Activated CD4-positive, alpha-beta T cell treated with anti-CD3 and anti-CD28 coated beads, Interleukin-2, amount 50 U/mL, for 48 hours (primary cell): ENCODE data around the gene TADA2B.

Experiments used
- DNase-seq, 2 experiments: peaks; one replicate each; pipeline ENCODE4 v3.0.0-alpha.2; 2020

Gene TADA2B

DNA sequence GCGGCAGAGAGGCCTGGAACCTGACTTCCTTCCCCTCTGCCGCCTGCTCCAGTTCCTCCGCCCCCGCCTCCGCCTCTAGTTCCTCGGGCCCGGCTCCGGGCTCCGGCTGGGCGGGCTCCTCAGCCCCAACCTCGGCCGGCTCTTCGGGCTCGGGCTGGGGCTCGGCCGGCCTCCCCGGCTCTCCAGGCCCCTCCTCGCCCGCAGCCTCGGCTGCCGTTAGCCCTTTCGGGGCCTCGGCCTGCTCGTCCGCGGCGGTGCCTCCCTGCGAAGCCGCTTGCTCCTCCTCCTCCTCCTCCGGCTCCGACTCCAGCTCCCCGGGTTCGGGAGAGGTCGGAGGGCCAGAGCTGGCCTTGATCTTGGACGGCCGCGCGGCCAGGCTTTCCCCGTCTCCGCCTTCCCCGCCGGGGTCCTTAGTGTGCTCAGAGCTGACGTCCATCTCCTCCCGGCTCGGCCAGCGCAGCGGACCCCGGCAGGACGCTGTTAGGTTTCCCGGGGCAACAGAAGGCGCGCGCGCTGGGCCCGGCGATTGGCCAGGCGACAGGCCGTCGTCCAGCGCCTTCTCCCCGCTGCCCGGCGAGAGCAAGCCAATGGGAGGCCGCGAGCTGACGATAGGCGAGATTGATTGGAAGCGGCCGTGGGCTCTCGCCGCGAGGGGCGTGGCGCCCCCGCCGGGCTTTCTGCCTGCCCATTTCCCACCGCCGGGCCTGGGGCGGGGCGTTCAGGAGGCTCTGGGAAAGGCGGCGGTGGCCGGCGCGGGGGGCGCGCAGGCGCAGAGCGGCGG, 479 bp upstream of the TADA2B start:
- DNase-seq, result peak; percentile 93 to 95

DNA sequence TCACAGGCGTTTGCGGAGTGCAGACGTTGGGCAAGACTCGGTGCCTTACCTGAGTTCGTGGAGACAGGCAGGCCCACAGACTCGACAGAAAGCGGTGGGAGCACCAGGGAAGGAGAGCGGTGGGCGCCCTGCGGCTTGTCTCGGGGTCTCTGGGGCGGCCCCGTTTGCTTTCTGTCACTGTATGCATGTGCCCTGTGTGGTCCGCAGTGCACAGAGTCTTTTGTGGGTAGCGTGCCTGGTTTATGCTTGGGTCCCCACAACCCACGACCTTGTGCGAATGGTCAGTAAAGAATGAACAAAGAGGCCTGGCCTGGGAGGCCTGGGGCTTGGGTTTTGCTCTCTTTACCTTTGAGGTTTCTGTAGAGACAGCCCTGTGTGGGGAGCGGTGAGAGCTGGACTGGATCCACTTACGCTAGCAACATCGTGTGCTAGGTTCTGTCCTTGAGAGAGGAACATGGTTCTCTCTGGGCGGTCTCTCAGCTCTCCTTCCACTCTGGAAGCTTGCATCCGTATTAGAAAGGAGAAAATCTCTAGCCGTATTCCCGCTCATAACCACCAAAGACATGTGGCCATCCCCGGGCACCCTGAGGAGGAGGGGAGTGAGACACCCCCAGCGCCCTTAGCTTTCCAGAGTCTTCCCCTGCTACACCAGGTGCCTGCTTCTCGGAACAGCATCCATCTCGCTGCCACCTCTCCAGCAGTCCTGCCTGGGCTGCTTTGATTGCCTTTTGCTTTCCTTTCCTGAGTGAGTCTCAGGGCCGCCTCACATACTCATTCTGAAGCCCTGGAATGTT, 1.2 kb downstream of the TADA2B start:
- DNase-seq, result no peak

DNA sequence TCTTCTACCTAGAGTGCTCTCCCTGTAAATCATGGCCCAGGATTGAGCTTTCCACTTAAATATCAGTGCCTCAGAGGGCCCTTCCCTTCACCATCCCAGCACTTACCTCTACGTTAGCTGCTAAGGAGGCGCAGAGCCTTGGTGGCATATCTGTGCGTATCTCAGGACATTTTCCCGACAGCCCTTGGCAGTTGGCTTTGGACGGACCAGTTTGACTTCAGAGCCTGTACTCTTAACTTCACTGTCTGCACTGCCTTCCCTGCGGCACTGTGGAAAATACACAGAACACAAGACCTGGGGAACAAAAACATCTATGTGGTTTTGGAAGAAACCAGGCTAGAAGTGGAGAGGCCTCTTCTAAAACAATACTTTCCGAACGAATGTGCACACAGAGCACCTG, 2.4 kb downstream of the TADA2B start:
- no peak for DNase-seq

DNA sequence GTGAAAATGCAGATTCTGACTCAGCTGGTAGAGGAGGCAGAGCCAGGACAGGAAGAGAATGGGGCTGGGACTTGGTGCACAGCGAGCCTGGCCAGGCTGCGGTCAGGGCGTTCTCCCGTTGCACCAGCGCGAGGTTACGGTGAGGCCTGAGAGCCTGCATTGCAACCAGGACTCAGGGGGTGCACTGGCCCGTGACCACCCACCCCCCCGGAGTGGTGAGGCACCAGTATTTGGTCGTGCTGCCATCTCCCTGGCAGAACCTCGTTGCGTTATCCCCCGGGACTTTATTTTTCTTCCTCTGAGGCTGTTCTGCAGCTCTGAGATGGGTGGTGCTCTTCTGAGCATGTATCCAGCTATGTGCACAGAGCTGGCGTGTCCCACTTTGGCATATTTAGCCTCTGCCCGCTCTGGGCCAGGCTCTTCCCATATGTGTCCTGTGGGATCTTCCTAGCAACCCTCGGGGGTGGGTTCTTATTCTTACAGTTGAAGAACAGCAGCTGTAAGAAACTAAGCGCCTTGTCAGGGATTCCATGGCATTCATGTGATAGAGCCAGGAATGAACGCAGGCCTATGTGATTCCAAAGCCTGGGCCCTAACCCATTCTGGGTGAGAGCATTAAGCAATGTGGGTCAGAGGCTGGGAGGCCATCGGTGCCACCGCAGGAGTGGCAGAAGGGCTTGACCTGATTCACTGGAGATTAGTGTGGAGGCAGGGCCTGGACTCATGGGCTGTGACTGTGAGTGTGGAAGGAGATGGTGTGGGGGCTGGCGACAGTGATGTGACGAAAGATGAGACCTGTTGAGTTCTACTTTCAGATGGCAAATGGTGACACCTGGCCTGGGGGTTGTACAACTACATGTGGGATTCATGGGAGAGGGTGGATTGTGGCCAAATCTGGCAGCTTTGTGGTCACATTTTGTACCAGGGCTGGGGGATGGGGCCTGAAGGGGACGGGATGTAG, 3.1 kb downstream of the TADA2B start:
- no peak for DNase-seq

DNA sequence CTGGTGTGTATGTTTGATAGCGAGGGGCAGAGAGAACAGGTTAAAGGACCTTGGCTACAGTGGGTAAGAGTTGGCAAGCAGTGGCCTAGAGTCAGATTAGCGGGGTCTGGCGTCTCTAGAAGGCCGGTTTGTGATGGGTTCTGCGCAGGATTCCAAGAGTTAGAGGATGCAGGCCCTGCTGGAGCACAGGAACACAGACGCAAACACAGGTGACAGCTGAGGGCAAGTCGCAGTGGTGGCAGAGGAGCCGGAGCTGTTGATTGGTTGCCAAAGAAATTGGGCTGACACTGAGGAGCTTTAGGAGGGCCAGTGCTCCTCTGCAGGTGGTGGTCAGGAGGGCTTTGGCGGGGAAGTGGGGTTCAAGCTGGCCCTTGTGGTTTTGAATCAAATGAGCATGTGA, 3.8 kb downstream of the TADA2B start:
- DNase-seq, result no peak

DNA sequence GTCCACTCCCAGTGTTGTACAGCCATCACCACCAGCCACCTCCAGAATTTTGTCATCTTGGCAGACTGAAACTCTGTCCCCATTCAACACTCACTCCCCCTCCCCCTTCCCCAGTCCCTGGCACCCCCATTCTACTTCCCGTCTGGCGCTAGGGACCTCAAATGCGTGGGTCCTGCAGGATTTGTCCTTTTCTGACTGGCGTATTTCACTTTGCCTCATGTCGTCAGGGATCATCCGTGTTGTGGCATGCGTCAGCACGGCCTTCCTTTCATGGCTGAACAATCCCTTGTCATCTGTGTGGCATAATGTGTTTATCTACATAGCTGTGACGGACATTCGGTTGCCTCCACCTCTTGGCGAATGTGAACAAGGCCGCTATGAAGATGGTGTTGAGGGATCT, 5.5 kb downstream of the TADA2B start:
- DNase-seq, result no peak

DNA sequence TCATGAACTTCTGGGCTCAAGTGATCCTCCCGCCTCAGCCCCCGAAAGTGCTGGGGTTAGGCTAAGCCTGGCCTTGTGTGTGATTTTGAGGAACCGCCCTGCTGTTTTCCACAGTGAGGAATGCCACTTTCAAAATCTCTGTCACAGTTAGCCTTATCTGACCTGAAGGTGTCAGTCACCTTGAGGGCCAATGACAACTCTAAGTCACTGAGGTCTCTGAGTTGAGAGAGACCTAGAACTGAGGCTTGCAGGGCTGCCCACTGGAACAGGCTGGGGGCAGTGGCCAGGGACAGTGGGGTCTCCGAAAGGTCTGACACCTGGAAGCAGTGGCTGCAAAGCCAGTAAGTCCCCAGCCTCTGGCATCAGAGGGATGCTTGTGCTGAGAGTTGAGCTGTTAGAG, 6.1 kb downstream of the TADA2B start:
- DNase-seq, result no peak

DNA sequence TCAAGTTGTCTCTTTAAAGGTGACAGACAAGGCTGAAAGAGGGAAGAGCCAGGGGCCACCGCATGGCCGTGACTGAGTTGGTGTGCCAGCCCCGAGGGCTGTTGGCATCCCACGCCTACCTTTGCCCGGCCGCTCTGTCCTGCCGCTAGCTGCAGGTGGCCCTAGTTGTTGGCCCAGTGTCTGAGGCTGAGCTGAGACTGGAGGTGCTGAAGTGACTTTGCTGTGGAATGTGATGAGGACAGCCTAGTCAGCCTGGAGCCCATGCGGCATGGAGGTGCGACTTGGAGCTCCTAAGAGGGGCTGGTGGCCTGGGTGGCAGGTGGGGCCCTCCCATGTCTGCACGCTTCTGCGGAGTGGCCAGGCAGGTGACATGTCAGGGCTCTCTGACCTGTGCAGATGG, 6.6 kb downstream of the TADA2B start:
- no peak for DNase-seq

DNA sequence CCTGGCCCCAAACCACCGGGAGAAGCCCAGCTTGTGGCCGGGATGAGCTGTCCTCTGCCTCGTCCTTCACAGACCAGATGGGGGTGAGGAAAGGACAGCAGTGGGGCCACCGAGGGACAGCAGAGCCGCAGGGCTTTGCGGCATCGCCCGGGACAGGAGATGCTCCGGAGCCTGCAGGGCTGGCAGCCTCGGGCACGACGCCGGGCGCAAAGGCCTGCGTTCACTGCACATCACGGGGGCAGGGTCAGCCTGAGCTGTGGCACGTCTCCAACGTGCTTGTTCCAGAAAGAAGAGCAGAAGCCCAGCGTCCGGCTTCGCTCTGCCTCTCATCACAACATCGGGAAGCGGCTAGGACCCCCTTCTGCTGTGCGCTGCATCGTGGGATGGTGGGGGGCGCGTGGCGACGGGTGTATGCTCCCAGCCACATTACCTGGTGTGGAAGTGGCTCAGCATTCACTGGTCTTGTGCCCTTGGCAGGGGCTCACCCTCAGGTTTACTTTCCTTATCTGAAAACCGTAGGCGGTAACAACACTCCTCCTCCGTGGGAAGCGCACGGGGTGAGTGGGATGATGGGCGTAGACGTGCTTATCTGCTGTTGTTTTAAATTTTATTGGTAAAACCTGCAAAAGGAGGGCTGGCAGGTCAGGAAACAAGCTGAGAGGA, 7.4 kb downstream of the TADA2B start:
- no peak for DNase-seq

DNA sequence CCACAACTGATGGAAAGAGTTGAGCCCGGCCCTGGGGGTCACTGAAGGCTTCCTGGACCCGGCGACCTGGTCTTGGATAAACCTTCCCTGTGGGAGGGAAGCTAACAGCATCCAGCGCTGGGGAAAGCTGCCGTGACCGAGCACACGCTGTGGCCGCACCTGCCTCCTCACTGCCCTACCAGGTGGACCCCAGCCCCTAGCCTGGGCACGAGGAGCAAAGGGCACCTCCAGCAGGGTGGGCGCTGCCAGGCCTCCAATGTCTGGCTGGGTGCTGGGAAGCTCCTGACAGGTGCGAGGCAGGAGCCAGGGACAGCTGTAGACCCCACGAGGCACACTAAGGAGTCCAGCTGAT, 7.9 kb downstream of the TADA2B start:
- DNase-seq, result no peak

DNA sequence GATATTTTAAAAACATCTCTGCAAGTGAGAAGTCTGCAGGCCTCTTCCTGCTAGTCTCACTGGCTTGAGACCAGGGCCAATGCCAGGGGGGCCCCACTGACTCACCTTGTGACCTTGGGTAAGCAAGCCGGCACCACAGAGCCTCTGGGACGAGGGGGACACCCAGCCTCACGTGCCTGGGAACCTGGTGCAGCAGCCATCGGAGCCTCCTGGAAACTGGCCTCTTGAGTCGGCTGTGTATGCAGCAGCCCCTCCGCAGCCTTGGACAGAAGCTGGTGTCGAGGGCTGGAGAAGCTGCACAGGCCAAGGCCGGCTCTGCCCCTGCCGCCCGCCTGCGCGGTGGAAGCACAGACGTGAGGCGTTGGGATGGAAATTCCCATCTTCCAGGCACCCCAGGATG, 8.7 kb downstream of the TADA2B start:
- no peak for DNase-seq

DNA sequence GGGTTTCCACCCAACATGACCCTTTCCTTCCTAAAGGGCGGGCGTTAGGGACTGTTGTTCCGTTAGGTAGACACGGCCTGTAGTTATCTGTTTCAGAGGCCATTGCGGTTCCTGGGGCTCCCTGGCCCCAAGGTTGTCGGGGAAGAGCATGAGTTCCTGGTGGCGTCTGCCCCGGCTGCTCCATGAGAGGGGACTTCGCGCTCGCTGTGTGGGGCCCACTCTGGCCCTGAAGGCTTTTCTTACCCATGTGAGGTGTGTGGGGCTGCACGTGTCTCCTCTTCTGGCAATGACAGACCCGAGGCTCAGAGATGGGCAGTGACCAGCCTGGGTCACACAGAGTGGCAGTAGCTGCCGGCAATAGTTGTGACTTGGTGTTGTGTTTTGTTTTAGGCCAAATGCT, 9.1 kb downstream of the TADA2B start:
- DNase-seq, result no peak

DNA sequence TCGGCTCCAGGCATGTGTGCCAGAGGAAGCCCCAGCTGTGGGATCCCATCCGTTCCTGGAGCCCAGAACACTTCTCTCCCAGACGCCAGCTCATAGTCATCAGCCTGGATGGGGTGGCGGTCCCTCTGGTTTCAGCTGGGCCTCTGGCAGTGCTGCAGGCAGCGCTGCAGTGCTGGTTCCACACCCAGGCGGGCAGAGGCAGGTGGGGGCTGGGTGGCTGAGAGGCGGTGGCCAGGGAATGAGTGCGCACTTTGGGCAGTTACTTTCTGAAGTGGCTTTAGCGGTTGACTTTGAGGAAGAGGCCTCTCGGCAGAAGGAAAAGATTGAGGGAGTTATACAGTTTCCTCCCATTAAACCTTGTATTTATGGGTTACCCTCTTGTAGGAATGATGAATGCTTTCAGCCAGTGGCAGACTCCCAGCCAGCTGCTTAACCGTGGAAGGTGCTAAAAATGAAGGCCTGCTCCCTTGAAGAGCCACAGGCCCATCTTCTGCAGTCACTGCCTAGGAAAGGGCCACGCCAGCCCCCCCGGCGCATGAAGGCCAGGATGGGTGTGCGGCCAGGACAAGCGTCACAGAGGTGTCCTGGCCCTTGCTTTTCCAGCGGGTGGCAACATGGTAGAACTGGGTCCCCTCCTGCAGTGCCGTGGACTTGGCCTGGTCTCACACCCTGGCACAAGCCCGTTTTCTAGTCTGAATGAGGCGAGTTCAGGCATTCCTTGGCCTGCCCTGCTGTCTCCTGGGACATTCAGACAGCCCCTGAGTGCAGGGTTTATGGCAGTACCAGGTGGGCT, 9.9 kb downstream of the TADA2B start:
- DNase-seq, result peak; percentile 24 to 32

DNA sequence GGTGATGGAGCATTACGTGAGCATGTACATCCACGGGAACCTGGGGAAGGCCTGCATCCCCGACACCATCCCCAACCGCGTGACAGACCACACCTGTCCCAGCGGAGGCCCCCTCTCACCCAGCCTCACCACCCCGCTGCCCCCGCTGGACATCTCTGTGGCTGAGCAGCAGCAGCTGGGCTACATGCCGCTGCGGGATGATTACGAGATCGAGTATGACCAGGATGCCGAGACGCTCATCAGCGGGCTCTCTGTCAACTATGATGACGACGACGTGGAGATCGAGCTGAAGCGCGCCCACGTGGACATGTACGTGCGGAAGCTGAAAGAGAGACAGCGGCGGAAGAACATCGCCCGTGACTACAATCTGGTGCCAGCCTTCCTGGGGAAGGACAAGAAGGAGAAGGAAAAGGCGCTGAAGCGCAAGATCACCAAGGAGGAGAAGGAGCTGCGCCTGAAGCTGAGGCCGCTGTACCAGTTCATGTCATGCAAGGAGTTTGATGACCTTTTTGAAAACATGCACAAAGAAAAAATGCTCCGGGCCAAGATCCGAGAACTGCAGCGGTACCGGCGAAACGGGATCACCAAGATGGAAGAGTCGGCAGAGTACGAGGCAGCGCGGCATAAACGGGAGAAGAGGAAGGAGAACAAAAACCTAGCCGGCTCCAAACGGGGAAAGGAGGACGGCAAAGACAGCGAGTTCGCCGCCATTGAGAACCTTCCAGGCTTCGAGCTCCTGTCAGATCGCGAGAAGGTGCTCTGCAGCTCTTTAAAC, 11.1 kb downstream of the TADA2B start:
- DNase-seq, result no peak

DNA sequence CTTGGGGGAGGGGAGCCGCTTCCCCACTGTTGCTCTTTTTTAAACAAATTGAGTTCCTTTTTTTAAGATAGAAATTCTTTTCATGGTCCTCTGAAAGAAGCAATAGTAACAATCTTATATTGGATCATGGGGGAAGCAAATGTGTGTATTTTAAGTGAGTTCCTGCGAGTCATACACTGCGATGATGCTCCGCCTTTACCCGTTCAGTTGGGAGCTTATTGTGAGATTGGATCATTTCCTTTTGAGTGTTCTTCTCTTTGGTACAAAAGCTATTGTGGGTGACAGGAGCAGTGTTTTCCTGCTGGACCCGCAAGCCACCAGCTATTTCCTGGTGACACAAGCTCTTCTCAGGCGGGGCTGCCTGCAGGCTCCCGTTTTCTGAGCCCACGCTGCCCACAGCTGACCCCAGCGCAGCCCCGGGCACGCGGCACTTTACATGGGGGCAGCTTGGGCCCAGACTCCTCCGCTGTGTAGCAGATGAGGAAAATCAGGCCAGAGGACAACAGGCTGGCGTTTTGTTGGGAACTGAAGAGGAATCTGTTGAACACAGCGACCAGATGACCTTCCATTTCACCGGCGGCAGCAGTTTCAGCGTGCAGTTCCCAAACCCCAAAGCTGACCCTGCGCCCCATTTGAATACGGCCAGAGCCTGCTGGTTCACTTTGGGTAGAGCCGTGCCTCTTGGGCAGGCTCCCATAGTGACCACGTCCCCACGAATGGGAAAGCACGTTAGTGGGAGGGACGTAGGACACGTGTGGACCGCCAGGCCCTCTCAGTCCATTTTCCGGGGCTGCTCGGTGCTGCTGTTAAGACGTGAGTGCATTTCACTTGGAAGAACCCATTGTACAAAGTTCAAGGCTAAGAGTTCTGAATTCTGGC, 12.2 kb downstream of the TADA2B start:
- DNase-seq, result no peak

DNA sequence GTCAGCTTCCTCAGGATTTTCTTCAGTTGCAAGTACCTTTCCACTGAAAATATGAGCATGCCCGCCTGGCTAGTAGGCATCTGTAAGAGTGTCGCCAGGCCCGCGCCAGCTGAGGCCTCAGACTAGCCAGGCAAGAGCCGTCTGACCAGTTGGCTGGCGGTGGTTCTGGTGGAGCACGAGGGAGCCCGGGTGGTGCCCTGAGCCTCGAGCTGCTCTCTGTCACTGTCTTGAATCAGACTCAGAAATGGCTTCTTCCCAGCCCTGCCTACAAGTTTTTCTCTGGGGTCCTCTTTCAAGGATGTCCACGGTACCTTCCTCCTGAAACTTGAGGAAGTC, 12.8 kb downstream of the TADA2B start:
- DNase-seq, result no peak

DNA sequence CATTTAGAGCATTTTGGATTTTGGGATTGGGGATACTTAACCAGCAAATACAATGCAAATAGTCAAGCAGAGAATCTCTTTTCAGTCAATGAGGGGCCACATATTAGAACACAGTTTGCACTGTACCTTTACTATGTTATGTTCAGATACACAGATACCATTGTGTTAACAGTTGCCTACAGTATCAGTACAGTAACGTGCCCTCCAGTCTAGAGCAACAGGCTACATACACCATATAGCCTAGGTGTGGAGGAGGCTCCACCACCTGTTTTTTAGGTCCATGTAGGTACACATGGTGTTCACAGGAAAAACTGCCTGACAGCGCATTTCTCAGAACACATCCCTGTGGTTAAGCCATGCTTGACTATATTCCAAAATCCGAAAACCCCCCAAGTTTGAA, 15.6 kb downstream of the TADA2B start:
- no peak for DNase-seq

DNA sequence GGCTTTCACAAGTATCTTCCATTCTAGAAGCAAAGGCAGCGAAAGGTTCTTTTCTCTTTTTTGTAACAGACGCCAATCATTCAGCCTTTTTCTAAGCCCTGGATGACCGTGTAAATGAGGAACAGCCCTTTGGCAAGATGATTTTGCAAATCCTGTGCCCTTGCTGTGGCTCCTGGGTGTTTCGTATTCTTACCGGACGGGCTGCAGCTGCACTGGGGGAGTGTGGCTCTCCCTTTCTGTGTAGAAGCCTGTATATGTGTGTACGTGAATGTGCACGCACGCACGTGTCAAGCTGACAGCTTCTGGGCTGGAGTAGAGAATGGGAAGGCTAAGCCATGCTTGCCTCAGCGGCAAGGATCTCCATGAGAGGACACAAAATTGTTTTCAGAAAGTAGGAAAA, 16.5 kb downstream of the TADA2B start:
- no peak for DNase-seq

DNA sequence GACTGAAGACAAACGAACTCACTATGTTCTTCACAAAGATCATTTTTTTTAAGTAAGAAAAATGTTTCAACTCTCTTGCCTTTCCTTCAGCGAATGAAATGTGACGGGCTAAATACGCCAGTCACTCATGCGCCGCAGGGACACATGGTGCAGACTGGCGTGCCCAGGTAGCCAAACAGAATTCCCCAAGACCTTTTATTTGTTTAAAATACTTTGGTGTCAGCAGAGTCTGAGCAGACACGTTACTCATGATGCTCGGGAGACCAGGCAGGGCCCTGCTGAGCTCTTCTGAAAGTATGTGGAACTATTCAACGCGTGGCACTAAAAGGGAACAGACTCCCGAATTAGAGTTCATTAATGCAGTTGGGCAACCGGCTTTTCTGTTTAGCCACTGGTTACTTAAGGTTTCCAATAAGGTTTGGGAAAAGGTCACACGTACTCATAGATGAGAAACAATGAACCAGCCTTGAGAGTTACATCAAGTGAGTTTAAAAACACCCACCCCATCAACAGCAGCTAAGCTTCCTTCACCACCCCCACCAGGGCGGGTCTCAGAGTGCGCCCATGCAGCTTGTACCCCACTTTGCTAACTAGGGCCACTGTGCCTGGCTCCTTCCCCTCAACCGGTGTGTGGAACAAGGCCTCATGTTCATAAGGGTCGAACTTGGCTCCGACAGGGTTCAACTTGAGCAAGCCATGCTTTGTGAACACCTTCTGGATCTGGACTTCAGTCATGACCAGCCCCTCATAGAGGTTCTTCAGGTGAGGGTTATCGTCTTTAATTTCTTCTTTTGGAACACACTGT, 17.4 kb downstream of the TADA2B start:
- DNase-seq, result no peak
